HG03045 (cell line): ENCODE measurements around the gene CLRN3.

Experiments
- ATAC-seq: cut with Tn5 transposase; IDR thresholded peaks from one replicate; pipeline ENCODE4 v1.9.1; 2021; ENCODE audit warnings: mild to moderate bottlenecking, moderate library complexity; ENCODE audit not compliant: unreplicated experiment

The CLRN3 gene

GRCh38 chr10:127850944-127851343, 41.8 kb downstream of the CLRN3 start:
- ATAC-seq: no peak

GRCh38 chr10:127849921-127850320, 42.8 kb downstream of the CLRN3 start:
- no peak for ATAC-seq

GRCh38 chr10:127849224-127849623, 43.5 kb downstream of the CLRN3 start:
- ATAC-seq: no peak

- ATAC-seq: no peak
Observed at GRCh38 chr10:127848226-127848625, 44.5 kb downstream of the CLRN3 start.

- ATAC-seq: no peak
Observed at GRCh38 chr10:127845756-127846155, 47.0 kb downstream of the CLRN3 start.

GRCh38 chr10:127840884-127841283, 51.9 kb downstream of the CLRN3 start:
- no peak for ATAC-seq

GRCh38 chr10:127836966-127837365, 55.8 kb downstream of the CLRN3 start:
- no peak for ATAC-seq

GRCh38 chr10:127836176-127836575, 56.6 kb downstream of the CLRN3 start:
- ATAC-seq: no peak

- no peak for ATAC-seq
Observed at GRCh38 chr10:127834791-127835190, 58.0 kb downstream of the CLRN3 start.

- ATAC-seq: no peak
Observed at GRCh38 chr10:127834221-127834620, 58.5 kb downstream of the CLRN3 start.

- ATAC-seq: no peak
Observed at GRCh38 chr10:127833804-127834203, 58.9 kb downstream of the CLRN3 start.

- ATAC-seq: no peak
Observed at GRCh38 chr10:127832501-127832900, 60.2 kb downstream of the CLRN3 start.

GRCh38 chr10:127830414-127830813, 62.3 kb downstream of the CLRN3 start:
- no peak for ATAC-seq
